Breast epithelium (tissue), 3 donors: ENCODE results near the gene CACNB1.

ENCODE experiments used
- POLR2A ChIP-seq: fragments of 450-650 bp; IDR thresholded peaks from one replicate; pipeline ENCODE4 v1.6.1; 2016; ENCODE audit warnings: antibody characterized with exemption, mild to moderate bottlenecking, moderate library complexity
- POLR2AphosphoS5 ChIP-seq, 3 donors: sonication (generic); formaldehyde crosslinking; IDR thresholded peaks; one replicate each; pipeline ENCODE4 v1.6.1; 2017; ENCODE audit warnings: antibody characterized with exemption in 3 of 3
- TF ChIP-seq, protein P1 (sequence below), 3 donors: fragments of 450-650 bp; IDR thresholded peaks; one replicate each; pipeline ENCODE4 v1.5.1; 2016 to 2017; ENCODE audit warnings: antibody characterized with exemption in 3 of 3, mild to moderate bottlenecking in 3 of 3, moderate library complexity in 3 of 3

GRCh38 chr17:39222866-39223834 lies 25.7 kb upstream of the CACNB1 start:
- TF ChIP-seq, protein P1, sequence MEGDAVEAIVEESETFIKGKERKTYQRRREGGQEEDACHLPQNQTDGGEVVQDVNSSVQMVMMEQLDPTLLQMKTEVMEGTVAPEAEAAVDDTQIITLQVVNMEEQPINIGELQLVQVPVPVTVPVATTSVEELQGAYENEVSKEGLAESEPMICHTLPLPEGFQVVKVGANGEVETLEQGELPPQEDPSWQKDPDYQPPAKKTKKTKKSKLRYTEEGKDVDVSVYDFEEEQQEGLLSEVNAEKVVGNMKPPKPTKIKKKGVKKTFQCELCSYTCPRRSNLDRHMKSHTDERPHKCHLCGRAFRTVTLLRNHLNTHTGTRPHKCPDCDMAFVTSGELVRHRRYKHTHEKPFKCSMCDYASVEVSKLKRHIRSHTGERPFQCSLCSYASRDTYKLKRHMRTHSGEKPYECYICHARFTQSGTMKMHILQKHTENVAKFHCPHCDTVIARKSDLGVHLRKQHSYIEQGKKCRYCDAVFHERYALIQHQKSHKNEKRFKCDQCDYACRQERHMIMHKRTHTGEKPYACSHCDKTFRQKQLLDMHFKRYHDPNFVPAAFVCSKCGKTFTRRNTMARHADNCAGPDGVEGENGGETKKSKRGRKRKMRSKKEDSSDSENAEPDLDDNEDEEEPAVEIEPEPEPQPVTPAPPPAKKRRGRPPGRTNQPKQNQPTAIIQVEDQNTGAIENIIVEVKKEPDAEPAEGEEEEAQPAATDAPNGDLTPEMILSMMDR (IDR thresholded peaks at IDR 0.05) = no peak
- no peak for TF ChIP-seq POLR2AphosphoS5 (IDR thresholded peaks at IDR 0.05)
- no peak for TF ChIP-seq POLR2A
